IMR-90 (cell line): ENCODE results near the gene ACOX2. TPM values are rescaled to one million over a fixed set of nuclear protein-coding genes. Genes with fewer than 3 reads are reported as not detected.

Source experiments
- ATAC-seq: fragments of 200-7000 bp; cut with Tn5 transposase; 2 replicates; pipeline ENCODE4 v1.9.1; 2020; ENCODE audit warnings: low read depth, mild to moderate bottlenecking, moderate library complexity
- BruUV-seq: library from RNA; stranded (reverse); fragments of 400-500 nt; replicated peaks from 2 replicates; lab custom pipeline; 2021; lab: Mats Ljungman, UMichigan
- CTCF ChIA-PET: fragments of 300-600 bp; formaldehyde crosslinking; extraction: SDS; loops from one replicate; lab custom pipeline; 2021; ENCODE audit warnings: antibody characterized with exemption; lab: Yijun Ruan, JAX
- POLR2A ChIA-PET: fragments of 300-600 bp; sonication (Branson Sonifier 250); formaldehyde crosslinking; loops from one replicate; lab custom pipeline; 2022; ENCODE audit warnings: antibody characterized with exemption; ENCODE audit not compliant: unreplicated experiment; lab: Charles Lee
- DNase-seq: peaks from one replicate; pipeline ENCODE4 v3.0.0; 2013
- H2AFZ ChIP-seq: replicated peaks from 2 replicates; pipeline ENCODE3; 2013; ENCODE audit warnings: low read length, mild to moderate bottlenecking; ENCODE audit not compliant: poor library complexity
- H2AK5ac ChIP-seq: 2 replicates; pipeline ENCODE4 v1.6.1; 2013; ENCODE audit warnings: low read depth, low read length, inconsistent platforms
- H2AK9ac ChIP-seq: replicated peaks from 2 replicates; pipeline ENCODE3; 2013; ENCODE audit warnings: mild to moderate bottlenecking, low read depth, low read length, moderate library complexity; ENCODE audit not compliant: poor library complexity
- H2BK120ac ChIP-seq: 2 replicates; pipeline ENCODE4 v1.6.1; 2013; ENCODE audit warnings: low read depth, low read length, inconsistent platforms
- H2BK15ac ChIP-seq: 3 replicates; pipeline ENCODE4 v1.6.1; 2013; ENCODE audit warnings: low read depth, low read length, inconsistent platforms
- H2BK20ac ChIP-seq: 2 replicates; pipeline ENCODE4 v1.6.1; 2013; ENCODE audit warnings: low read depth, mild to moderate bottlenecking, inconsistent platforms, low read length, moderate library complexity
- H2BK5ac ChIP-seq: 2 replicates; pipeline ENCODE4 v1.6.1; 2013; ENCODE audit warnings: mild to moderate bottlenecking, low read depth, low read length, inconsistent platforms; ENCODE audit not compliant: poor library complexity, severe bottlenecking
- H3K14ac ChIP-seq: replicated peaks from 2 replicates; pipeline ENCODE4 v1.6.1; 2013; ENCODE audit warnings: low read depth, low read length, inconsistent platforms
- H3K18ac ChIP-seq: 2 replicates; pipeline ENCODE4 v1.6.1; 2013; ENCODE audit warnings: low read depth, low read length, control low read depth
- H3K23ac ChIP-seq: 2 replicates; pipeline ENCODE4 v1.6.1; 2013; ENCODE audit warnings: low read depth, low read length, inconsistent platforms
- H3K27ac ChIP-seq: 2 replicates; pipeline ENCODE4 v1.5.1; 2013; ENCODE audit warnings: mild to moderate bottlenecking, control low read depth, low read length; ENCODE audit not compliant: insufficient read depth
- H3K27me3 ChIP-seq: 2 replicates; pipeline ENCODE4 v1.6.1; 2013; ENCODE audit warnings: low read length; ENCODE audit not compliant: control insufficient read depth, insufficient read depth
- H3K36me3 ChIP-seq: 2 replicates; pipeline ENCODE4 v1.6.1; 2013; ENCODE audit warnings: low read length, mixed read lengths; ENCODE audit not compliant: control insufficient read depth, insufficient read depth
- H3K4ac ChIP-seq: 2 replicates; pipeline ENCODE4 v1.6.1; 2013; ENCODE audit warnings: low read depth, low read length, inconsistent platforms
- H3K4me1 ChIP-seq: 2 replicates; pipeline ENCODE4 v1.6.1; 2013; ENCODE audit warnings: low read length, mixed read lengths; ENCODE audit not compliant: control insufficient read depth, insufficient read depth
- H3K4me2 ChIP-seq: 2 replicates; pipeline ENCODE4 v1.6.1; 2013; ENCODE audit warnings: low read depth, mild to moderate bottlenecking, control low read depth, low read length, moderate library complexity
- H3K4me3 ChIP-seq: 2 replicates; pipeline ENCODE4 v1.5.1; 2013; ENCODE audit warnings: low read depth, mild to moderate bottlenecking, control low read depth, low read length, moderate library complexity; ENCODE audit not compliant: insufficient read depth
- H3K56ac ChIP-seq: 2 replicates; pipeline ENCODE4 v1.6.1; 2013; ENCODE audit warnings: low read length, inconsistent platforms; ENCODE audit not compliant: insufficient read depth; ENCODE audit errors: extremely low read depth
- H3K79me1 ChIP-seq, 2 experiments: 2 replicates each; pipeline ENCODE4 v1.6.1; 2013; ENCODE audit warnings: low read length in 2 of 2, inconsistent platforms in 1 of 2, low read depth in 1 of 2
- H3K9ac ChIP-seq: 2 replicates; pipeline ENCODE4 v1.6.1; 2013; ENCODE audit warnings: low read depth, low read length, control low read depth
- H3K9me1 ChIP-seq: 2 replicates; pipeline ENCODE4 v1.6.1; 2013; ENCODE audit warnings: low read length, inconsistent platforms; ENCODE audit not compliant: insufficient read depth
- H3K9me3 ChIP-seq: 2 replicates; pipeline ENCODE4 v1.6.1; 2013; ENCODE audit warnings: low read length; ENCODE audit not compliant: control insufficient read depth, insufficient read depth
- H4K20me1 ChIP-seq: 2 replicates; pipeline ENCODE4 v1.6.1; 2013; ENCODE audit warnings: low read length, inconsistent platforms; ENCODE audit not compliant: insufficient read depth
- H4K5ac ChIP-seq: 2 replicates; pipeline ENCODE4 v1.6.1; 2013; ENCODE audit warnings: mild to moderate bottlenecking, low read depth, low read length, control low read depth
- H4K8ac ChIP-seq, 2 experiments: 2 replicates each; pipeline ENCODE4 v1.6.1; 2013; ENCODE audit warnings: low read depth in 2 of 2, low read length in 2 of 2, control low read depth in 1 of 2, inconsistent platforms in 1 of 2
- H4K91ac ChIP-seq: 2 replicates; pipeline ENCODE4 v1.6.1; 2013; ENCODE audit warnings: low read depth, low read length, inconsistent platforms; ENCODE audit not compliant: insufficient read depth
- BHLHE40 ChIP-seq: fragments of 150-350 bp; IDR thresholded peaks from 2 replicates; pipeline ENCODE4 v1.6.1; 2016; ENCODE audit warnings: mild to moderate bottlenecking, low read depth, low read length
- CEBPB ChIP-seq: IDR thresholded peaks from 2 replicates; pipeline ENCODE4 v1.6.1; 2012; ENCODE audit warnings: low read depth, low read length, improper control_type of control experiment
- CHD1 ChIP-seq: IDR thresholded peaks from 2 replicates; pipeline ENCODE4 v1.6.1; 2012; ENCODE audit warnings: low read depth, low read length, improper control_type of control experiment
- FOS ChIP-seq: fragments of 150-350 bp; IDR thresholded peaks from 2 replicates; pipeline ENCODE4 v1.6.1; 2016; ENCODE audit warnings: low read depth, low read length
- MAFK ChIP-seq: IDR thresholded peaks from 2 replicates; pipeline ENCODE4 v1.6.1; 2012; ENCODE audit warnings: low read depth, low read length, improper control_type of control experiment
- MAZ ChIP-seq: IDR thresholded peaks from 2 replicates; pipeline ENCODE4 v1.6.1; 2012; ENCODE audit warnings: low read depth, mild to moderate bottlenecking, low read length, improper control_type of control experiment, moderate library complexity, borderline replicate concordance
- MXI1 ChIP-seq: IDR thresholded peaks from 2 replicates; pipeline ENCODE4 v1.6.1; 2012; ENCODE audit warnings: low read depth, mild to moderate bottlenecking, low read length, moderate library complexity, borderline replicate concordance
- NFE2L2 ChIP-seq: fragments of 150-350 bp; IDR thresholded peaks from 2 replicates; pipeline ENCODE4 v1.6.1; 2016; ENCODE audit warnings: low read depth, mild to moderate bottlenecking, low read length
- POLR2A ChIP-seq: IDR thresholded peaks from 2 replicates; pipeline ENCODE4 v1.6.1; 2012; ENCODE audit warnings: mild to moderate bottlenecking, low read depth, low read length
- RAD21 ChIP-seq: IDR thresholded peaks from 2 replicates; pipeline ENCODE4 v1.6.1; 2012; ENCODE audit warnings: low read length, improper control_type of control experiment
- RCOR1 ChIP-seq: IDR thresholded peaks from 2 replicates; pipeline ENCODE4 v1.6.1; 2012; ENCODE audit warnings: mild to moderate bottlenecking, low read length, improper control_type of control experiment; ENCODE audit not compliant: insufficient replicate concordance
- RFX5 ChIP-seq: IDR thresholded peaks from 2 replicates; pipeline ENCODE4 v1.8.0; 2012; ENCODE audit warnings: low read depth, mild to moderate bottlenecking, low read length, moderate library complexity
- SMC3 ChIP-seq: fragments of 150-350 bp; IDR thresholded peaks from 2 replicates; pipeline ENCODE4 v1.6.1; 2016; ENCODE audit warnings: low read depth, mild to moderate bottlenecking, antibody characterized with exemption, low read length, moderate library complexity
- WGBS, 2 experiments: methylation state at CpG; one replicate each; pipeline versions ENCODE4 v1.1.5 to v1.1.7; 2013; ENCODE audit warnings: missing lambda C conversion rate in 2 of 2; ENCODE audit not compliant: insufficient read length in 1 of 2; ENCODE audit errors: extremely low coverage in 2 of 2; 5-methylcytosine and 5-hydroxymethylcytosine counted together
- dilution Hi-C: fragments of 300-500 bp; cut with HindIII; formaldehyde crosslinking; loops from one replicate; pipeline ENCODE4 v1.14.3; 2018; ENCODE audit warnings: low sequenced_read_pairs; ENCODE audit not compliant: unreplicated experiment
- in situ Hi-C: fragments of 300-500 bp; cut with MboI; formaldehyde crosslinking; loops from 3 replicates; pipeline ENCODE4 v1.14.3; 2019; ENCODE audit warnings: low sequenced_read_pairs, inconsistent platforms, mixed read lengths
- intact Hi-C: fragments of 100-400 bp; cut with micrococcal nuclease; formaldehyde crosslinking; loops from 2 replicates; pipeline ENCODE4 v1.10.0; 2022
- polyA plus RNA-seq, 3 experiments: library from polyadenylated mRNA; depleted of rRNA; stranded (reverse); fragments of >200 nt; gene quantifications; 2 replicates each; pipeline ENCODE4 v1.2.3, GENCODE V29; 2012; ENCODE audit warnings: low replicate concordance in 1 of 3
- total RNA-seq: library from RNA; depleted of rRNA; stranded (reverse); fragments of >200 nt; gene quantifications from 2 replicates; pipeline ENCODE4 v1.2.3, GENCODE V29; 2012
- TF ChIP-seq, protein P1 (sequence below): conservative IDR thresholded peaks from 2 replicates; pipeline ENCODE4 v1.5.1; 2012; ENCODE audit warnings: mild to moderate bottlenecking, low read depth, low read length, improper control_type of control experiment
- TF ChIP-seq, protein P2 (sequence below): fragments of 150-350 bp; IDR thresholded peaks from 2 replicates; pipeline ENCODE4 v1.6.1; 2016; ENCODE audit warnings: low read depth, mild to moderate bottlenecking, low read length, moderate library complexity, borderline replicate concordance
- TF ChIP-seq, protein P3 (sequence below): fragments of 150-350 bp; IDR thresholded peaks from 2 replicates; pipeline ENCODE4 v1.6.1; 2017; ENCODE audit warnings: mild to moderate bottlenecking, antibody characterized with exemption, low read length, low read depth

Gene ACOX2
- total and polyA plus RNA-seq, 2 of the 4 experiments (the other 2 are of a cell fraction): 15.6 to 32.9 TPM

DNA sequence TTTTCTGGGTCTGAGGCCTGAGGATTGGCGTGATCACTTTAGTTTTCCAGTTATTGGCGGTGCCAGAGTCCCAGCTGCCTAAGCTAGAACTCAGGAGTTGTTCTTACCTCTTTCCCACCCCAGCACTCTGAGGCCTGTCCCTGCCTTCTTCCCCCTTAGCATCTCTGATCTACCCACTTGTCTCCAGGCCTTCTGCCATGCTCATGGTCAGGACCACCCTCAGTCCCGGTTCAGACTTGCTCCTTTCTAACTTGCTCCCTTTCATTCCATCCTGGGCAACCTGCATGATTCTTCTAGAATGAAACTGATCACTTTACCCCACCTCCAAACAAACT is 15.7 kb downstream of the ACOX2 start:
- Histone ChIP-seq H4K8ac (no peak overlapping the region), H2BK120ac (no peak overlapping the region), H3K4me2 (no peak overlapping the region), H4K91ac (no peak overlapping the region), H3K27ac (no peak overlapping the region), H3K14ac (no peak overlapping the region), H3K36me3 (peaks cover 12% of the 10 kb centered on the region; the same call in 1 of the 2 replicates), H3K4ac (no peak overlapping the region), H3K9me1 (peaks cover 5% of the 10 kb centered on the region), H2BK15ac (no peak overlapping the region), H3K23ac (no peak overlapping the region), H2AFZ (no peak overlapping the region), H3K9ac (no peak overlapping the region), H3K56ac (no peak overlapping the region), H4K5ac (no peak overlapping the region), H3K4me1 (peaks cover 1% of the 10 kb centered on the region; the same call in 1 of the 2 replicates), H2AK9ac (no peak overlapping the region), H3K27me3 (no peaks in the 10 kb centered on the region), H2BK20ac (no peak overlapping the region), H2AK5ac (no peak overlapping the region), H3K4me3 (no peak overlapping the region), H3K79me1 (no peaks in the 10 kb centered on the region), H4K20me1 (no peaks in the 10 kb centered on the region; the same call in 1 of the 2 replicates), H2BK5ac (no peak overlapping the region), H3K9me3 (no peaks in the 10 kb centered on the region), H3K18ac (no peak overlapping the region)
- ChIA-PET POLR2A (no interaction called here), CTCF (no interaction called here)
- no TSS peak for BruUV-seq
- dilution Hi-C loops: no loop called here
- TF ChIP-seq RFX5 (no peak), RCOR1 (no peak), SMC3 (no peak), MAFK (no peak), BHLHE40 (no peak), NFE2L2 (no peak), POLR2A (no peak), CHD1 (no peak), MAZ (no peak), RAD21 (no peak), CEBPB (no peak), MXI1 (no peak), FOS (no peak)
- TF ChIP-seq, protein P1, sequence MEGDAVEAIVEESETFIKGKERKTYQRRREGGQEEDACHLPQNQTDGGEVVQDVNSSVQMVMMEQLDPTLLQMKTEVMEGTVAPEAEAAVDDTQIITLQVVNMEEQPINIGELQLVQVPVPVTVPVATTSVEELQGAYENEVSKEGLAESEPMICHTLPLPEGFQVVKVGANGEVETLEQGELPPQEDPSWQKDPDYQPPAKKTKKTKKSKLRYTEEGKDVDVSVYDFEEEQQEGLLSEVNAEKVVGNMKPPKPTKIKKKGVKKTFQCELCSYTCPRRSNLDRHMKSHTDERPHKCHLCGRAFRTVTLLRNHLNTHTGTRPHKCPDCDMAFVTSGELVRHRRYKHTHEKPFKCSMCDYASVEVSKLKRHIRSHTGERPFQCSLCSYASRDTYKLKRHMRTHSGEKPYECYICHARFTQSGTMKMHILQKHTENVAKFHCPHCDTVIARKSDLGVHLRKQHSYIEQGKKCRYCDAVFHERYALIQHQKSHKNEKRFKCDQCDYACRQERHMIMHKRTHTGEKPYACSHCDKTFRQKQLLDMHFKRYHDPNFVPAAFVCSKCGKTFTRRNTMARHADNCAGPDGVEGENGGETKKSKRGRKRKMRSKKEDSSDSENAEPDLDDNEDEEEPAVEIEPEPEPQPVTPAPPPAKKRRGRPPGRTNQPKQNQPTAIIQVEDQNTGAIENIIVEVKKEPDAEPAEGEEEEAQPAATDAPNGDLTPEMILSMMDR: no peak
- TF ChIP-seq, protein P2, sequence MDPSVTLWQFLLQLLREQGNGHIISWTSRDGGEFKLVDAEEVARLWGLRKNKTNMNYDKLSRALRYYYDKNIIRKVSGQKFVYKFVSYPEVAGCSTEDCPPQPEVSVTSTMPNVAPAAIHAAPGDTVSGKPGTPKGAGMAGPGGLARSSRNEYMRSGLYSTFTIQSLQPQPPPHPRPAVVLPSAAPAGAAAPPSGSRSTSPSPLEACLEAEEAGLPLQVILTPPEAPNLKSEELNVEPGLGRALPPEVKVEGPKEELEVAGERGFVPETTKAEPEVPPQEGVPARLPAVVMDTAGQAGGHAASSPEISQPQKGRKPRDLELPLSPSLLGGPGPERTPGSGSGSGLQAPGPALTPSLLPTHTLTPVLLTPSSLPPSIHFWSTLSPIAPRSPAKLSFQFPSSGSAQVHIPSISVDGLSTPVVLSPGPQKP: no peak
- TF ChIP-seq, protein P3, sequence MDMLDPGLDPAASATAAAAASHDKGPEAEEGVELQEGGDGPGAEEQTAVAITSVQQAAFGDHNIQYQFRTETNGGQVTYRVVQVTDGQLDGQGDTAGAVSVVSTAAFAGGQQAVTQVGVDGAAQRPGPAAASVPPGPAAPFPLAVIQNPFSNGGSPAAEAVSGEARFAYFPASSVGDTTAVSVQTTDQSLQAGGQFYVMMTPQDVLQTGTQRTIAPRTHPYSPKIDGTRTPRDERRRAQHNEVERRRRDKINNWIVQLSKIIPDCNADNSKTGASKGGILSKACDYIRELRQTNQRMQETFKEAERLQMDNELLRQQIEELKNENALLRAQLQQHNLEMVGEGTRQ: no peak
- 86% methylated on average over 1 of the region's 3 CpGs; no CpG with 5 or more reads in 1 of the 2 experiments for WGBS, 2 experiments
- intact Hi-C loops: no loop called here
- no peak for DNase-seq
- no peak for ATAC-seq
- in situ Hi-C loops: no loop called here
